Activated CD4-positive, alpha-beta T cell treated with anti-CD3 and anti-CD28 coated beads, Interleukin-2, amount 10 ng/mL, durations not matched to agents 7 days and 5 days (primary cell): ENCODE data around the gene RPS6KA3. TPM values are rescaled to one million over a fixed set of nuclear protein-coding genes. Genes with fewer than 3 reads are reported as not detected.

Experiments used
- CTCF ChIA-PET: fragments of 350-600 bp; sonication (Branson Sonifier 250); formaldehyde crosslinking; loops from one replicate; lab custom pipeline; 2021; ENCODE audit warnings: antibody characterized with exemption; lab: Charles Lee
- POLR2A ChIA-PET: fragments of 350-600 bp; sonication (Branson Sonifier 250); formaldehyde crosslinking; loops from one replicate; lab custom pipeline; 2021; ENCODE audit warnings: antibody characterized with exemption; lab: Charles Lee
- DNase-seq: peaks from one replicate; pipeline ENCODE4 v3.0.0-alpha.2; 2020
- H3K27ac Mint-ChIP-seq: one replicate; pipeline ENCODE4 v1.8.0; 2021; ENCODE audit warnings: mild to moderate bottlenecking, moderate library complexity, mixed read lengths
- H3K27me3 Mint-ChIP-seq: one replicate; pipeline ENCODE4 v1.8.0; 2021; ENCODE audit warnings: mixed read lengths
- H3K36me3 Mint-ChIP-seq: one replicate; pipeline ENCODE4 v1.8.0; 2021; ENCODE audit warnings: low read depth, mixed read lengths
- H3K4me1 Mint-ChIP-seq: one replicate; pipeline ENCODE4 v1.8.0; 2021; ENCODE audit warnings: mixed read lengths
- H3K4me3 Mint-ChIP-seq: one replicate; pipeline ENCODE4 v1.8.0; 2021; ENCODE audit warnings: mild to moderate bottlenecking, moderate library complexity, mixed read lengths
- H3K9me3 Mint-ChIP-seq: one replicate; pipeline ENCODE4 v1.8.0; 2021; ENCODE audit warnings: mixed read lengths
- total RNA-seq, 2 experiments: library from RNA; stranded (reverse); gene quantifications; one replicate each; pipeline ENCODE4 v1.2.3, GENCODE V29; 2021

RPS6KA3 gene
- total RNA-seq, 2 experiments from 2014 or later: 70.9 to 76.2 TPM

DNA sequence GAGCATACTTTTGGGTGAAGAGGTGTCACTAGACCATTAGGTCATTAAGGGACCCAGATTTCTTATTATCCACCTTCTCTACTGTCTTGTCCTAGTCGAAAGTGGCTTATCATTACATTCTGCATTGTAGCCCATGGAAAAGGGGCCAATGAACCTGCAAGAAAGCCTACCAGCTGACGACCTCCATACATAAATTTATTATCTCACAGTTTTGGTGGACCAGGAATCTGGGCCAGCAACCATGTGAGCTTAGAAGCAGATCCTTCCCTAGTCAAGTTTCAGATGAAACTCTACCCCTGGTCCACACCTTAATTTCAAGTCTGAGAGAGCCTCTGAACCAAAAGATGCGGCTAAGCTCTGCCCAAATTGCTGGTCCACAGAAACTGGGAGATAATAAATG lies 37.6 kb downstream of the RPS6KA3 start:
- no peaks in the 10 kb centered on the region for H3K9me3 Mint-ChIP-seq
- no peak overlapping the region for H3K27ac Mint-ChIP-seq
- ChIA-PET CTCF (interaction anchor here (1.3 to 2.0 kb wide), 2 partner anchors 9 to 19 kb away, joined by 3 to 4 read pairs; no protein-coding TSS in a partner anchor), POLR2A (no interaction called here)
- DNase-seq: no peak
- peaks cover 51% of the 10 kb centered on the region for H3K36me3 Mint-ChIP-seq
- no peak overlapping the region for H3K4me3 Mint-ChIP-seq
- H3K4me1 Mint-ChIP-seq: peaks cover 6% of the 10 kb centered on the region
- no peaks in the 10 kb centered on the region for H3K27me3 Mint-ChIP-seq

DNA sequence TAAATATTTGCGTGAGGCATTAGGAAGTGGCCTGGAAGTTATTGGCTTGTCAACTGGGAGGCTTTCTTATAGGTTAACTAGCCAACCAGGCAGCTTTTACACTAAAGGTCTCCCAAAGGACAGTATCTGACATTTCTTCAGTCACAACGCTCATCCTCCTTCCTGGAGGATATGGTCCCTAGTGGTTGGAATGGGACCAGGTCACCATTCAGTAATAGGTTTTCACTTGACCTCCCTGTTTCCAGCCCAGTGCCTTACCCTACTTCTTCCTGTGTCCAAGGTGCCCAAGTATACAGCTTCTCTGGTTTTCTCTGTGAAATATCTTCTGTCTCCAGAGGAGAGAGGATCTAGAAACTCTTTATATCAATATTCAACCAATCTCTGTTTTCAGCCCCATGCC lies 38.5 kb downstream of the RPS6KA3 start:
- H3K9me3 Mint-ChIP-seq: no peaks in the 10 kb centered on the region
- H3K4me3 Mint-ChIP-seq: no peak overlapping the region
- peaks cover 53% of the 10 kb centered on the region for H3K36me3 Mint-ChIP-seq
- no peaks in the 10 kb centered on the region for H3K27me3 Mint-ChIP-seq
- CTCF ChIA-PET: interaction anchor here (1.3 to 2.0 kb wide), 2 partner anchors 8 to 19 kb away, joined by 3 to 4 read pairs; no protein-coding TSS in a partner anchor
- H3K27ac Mint-ChIP-seq: no peak overlapping the region
- H3K4me1 Mint-ChIP-seq: peaks cover 6% of the 10 kb centered on the region
- DNase-seq: no peak
- POLR2A ChIA-PET: no interaction called here

DNA sequence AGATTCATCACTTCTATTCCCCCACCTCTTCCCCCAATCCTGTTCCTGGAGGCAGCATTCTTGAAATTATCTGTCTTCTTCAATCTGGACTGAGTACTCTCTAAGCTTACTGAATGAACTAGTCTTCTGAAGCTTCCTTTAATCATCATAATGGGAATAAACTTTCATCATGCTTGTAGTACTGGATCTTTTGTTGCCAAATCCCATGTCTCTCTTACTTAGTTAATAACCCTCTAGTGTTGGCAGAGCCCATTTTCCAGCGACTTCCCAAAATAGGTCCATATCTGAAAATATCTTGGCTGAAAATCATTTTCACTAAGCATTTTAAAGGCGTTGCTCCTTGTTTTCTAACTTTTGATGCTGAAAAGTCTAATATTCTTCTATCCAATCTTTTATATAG lies 39.6 kb downstream of the RPS6KA3 start:
- Mint-ChIP-seq H3K4me3 (no peak overlapping the region), H3K36me3 (peaks cover 50% of the 10 kb centered on the region)

DNA sequence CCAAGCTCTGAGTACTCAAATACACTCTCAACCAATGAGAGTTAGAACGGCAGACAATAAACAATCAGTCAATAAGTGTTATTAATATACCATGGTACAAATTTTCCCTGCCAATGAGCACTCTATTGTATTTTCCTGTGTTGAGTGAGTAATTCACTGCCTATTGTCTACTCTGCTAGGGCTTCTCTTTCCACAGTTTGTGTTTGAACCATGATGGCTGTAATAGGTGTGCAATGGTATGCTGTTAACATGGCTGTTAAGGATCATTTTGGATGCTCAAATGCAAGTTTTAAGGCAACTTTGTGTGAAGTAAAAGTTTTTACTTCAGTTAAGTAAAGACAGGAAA lies 41.2 kb downstream of the RPS6KA3 start:
- CTCF ChIA-PET: no interaction called here
- POLR2A ChIA-PET: no interaction called here
- H3K4me1 Mint-ChIP-seq: peaks cover 6% of the 10 kb centered on the region
- H3K9me3 Mint-ChIP-seq: no peaks in the 10 kb centered on the region
- peaks cover 42% of the 10 kb centered on the region for H3K36me3 Mint-ChIP-seq
- no peak overlapping the region for H3K4me3 Mint-ChIP-seq
- H3K27ac Mint-ChIP-seq: no peak overlapping the region
- DNase-seq: no peak
- H3K27me3 Mint-ChIP-seq: no peaks in the 10 kb centered on the region

More for the DNA sequence above, 39.6 kb downstream of the RPS6KA3 start:
- POLR2A ChIA-PET: no interaction called here
- no peak overlapping the region for H3K27ac Mint-ChIP-seq
- CTCF ChIA-PET: interaction anchor here (0.7 kb wide), 1 partner anchor 9 kb away, joined by 3 read pairs; no protein-coding TSS in a partner anchor
- no peaks in the 10 kb centered on the region for H3K9me3 Mint-ChIP-seq
- H3K27me3 Mint-ChIP-seq: no peaks in the 10 kb centered on the region
- peaks cover 6% of the 10 kb centered on the region for H3K4me1 Mint-ChIP-seq
- no peak for DNase-seq

DNA sequence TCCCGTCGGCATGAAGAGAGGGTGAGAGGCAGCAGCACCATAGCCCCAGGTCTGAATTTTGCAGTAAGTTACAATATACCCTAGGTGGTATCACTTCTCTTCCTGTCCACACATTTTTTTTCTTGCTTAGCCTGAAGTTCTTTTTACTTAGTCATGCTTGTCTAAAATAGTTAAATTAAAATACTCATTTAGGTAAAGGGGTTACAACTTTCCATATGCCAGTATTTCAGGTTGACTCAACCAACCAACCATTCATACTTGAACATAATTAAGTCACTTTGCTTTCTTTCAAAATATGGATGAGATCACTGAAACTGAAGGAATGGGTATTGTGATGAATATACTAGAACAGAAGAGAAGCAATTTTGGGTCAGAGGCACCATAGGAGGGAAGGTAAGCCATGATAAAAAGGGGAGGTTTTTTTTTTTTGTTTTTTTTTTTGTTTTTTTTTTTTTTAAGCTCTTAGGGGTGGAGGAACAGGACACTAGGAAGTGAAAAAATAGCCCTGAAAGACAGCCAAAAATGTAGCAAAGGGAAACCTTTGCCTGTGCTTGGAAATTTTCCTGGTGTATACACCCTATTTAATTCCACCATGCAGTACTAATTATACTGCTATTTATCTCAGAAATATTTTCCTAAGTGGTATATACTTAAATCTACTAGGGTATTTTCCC lies 41.8 kb downstream of the RPS6KA3 start:
- Mint-ChIP-seq H3K4me3 (no peak overlapping the region), H3K4me1 (peaks cover 6% of the 10 kb centered on the region), H3K27me3 (no peaks in the 10 kb centered on the region), H3K9me3 (no peaks in the 10 kb centered on the region), H3K36me3 (peaks cover 39% of the 10 kb centered on the region), H3K27ac (no peak overlapping the region)
- DNase-seq: no peak
- ChIA-PET POLR2A (no interaction called here), CTCF (no interaction called here)

DNA sequence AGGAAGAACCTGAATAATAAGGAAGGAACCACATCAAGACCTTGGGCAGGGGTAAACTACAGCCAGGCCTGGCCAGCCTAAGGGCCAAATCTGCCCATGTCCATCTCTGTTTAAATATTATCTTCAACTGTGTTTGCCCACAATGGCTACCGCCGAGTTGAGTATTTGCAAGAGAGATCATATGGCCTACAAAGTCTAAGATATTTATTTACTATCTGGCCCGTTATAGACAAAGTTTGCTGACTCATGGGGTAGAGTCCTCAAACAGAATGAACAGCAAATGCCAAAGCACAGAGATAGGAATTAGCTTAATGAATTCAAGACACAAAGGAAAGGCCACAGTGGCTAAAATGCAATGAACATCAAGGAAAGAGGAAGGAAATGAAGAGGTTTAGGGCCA lies 44.8 kb downstream of the RPS6KA3 start:
- ChIA-PET POLR2A (no interaction called here), CTCF (no interaction called here)
- DNase-seq: no peak
- Mint-ChIP-seq H3K27ac (no peak overlapping the region), H3K4me1 (peaks cover 12% of the 10 kb centered on the region), H3K9me3 (no peaks in the 10 kb centered on the region), H3K36me3 (peaks cover 28% of the 10 kb centered on the region), H3K27me3 (no peaks in the 10 kb centered on the region), H3K4me3 (no peak overlapping the region)

DNA sequence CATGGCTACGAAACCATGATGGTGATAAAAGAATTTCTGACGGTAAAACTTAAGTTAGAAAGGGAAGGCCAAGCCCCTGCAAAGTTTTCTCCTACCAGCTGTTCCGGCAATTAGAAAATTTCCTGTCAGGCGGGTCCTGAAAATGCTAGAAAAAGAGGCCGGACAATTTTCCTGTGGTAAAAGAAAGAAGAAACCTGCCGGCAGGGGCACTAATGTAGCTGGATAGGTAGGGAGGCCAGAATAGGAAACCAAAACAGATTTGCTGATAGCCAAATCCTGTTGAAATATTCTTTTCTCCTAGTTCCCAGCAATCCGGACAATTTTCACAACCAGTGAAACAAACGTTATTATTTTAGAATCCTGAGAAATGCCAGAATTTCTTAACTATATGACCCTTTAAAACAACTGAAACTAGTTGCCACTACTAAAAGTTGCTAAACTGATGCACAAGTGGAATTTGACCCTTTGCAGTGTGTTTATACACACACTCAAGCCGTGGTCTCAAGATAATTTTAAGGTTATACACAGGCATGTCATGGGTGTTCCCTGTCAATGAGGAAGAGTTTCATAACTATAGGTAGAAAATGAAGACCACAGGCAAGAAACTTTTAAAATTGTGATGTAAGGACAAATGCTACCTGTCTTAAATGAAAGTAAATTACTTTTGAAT lies 47.7 kb downstream of the RPS6KA3 start:
- H3K27me3 Mint-ChIP-seq: no peaks in the 10 kb centered on the region
- H3K4me3 Mint-ChIP-seq: no peak overlapping the region
- H3K9me3 Mint-ChIP-seq: no peaks in the 10 kb centered on the region
- CTCF ChIA-PET: no interaction called here
- H3K4me1 Mint-ChIP-seq: peaks cover 11% of the 10 kb centered on the region
- DNase-seq: no peak
- POLR2A ChIA-PET: no interaction called here
- H3K36me3 Mint-ChIP-seq: peaks cover 17% of the 10 kb centered on the region
- H3K27ac Mint-ChIP-seq: no peak overlapping the region

DNA sequence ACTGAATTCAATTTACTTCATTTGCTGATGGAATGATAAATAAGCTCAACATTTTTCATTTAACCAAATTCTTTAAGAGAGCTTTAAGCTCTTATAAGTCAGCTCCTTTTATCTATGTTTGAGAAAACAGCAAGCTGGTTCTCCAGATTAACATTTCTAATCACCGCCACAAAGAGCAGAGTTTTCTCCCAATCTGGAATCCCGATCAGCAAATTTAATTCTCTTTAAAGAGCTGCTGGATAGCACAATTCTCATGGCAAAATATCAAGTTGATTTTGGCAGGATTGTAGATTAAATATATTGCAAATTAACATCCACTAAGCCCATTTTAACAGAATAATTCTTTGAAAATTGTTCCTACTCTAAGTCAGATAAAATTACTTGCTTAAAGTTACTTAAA lies 48.8 kb downstream of the RPS6KA3 start:
- DNase-seq: no peak
- Mint-ChIP-seq H3K36me3 (peaks cover 10% of the 10 kb centered on the region), H3K27ac (no peak overlapping the region), H3K4me1 (peaks cover 15% of the 10 kb centered on the region), H3K4me3 (no peak overlapping the region), H3K27me3 (no peaks in the 10 kb centered on the region), H3K9me3 (no peaks in the 10 kb centered on the region)
- ChIA-PET POLR2A (no interaction called here), CTCF (interaction anchor here (0.6 kb wide), 1 partner anchor 1707 kb away, joined by 3 read pairs; no protein-coding TSS in a partner anchor)

DNA sequence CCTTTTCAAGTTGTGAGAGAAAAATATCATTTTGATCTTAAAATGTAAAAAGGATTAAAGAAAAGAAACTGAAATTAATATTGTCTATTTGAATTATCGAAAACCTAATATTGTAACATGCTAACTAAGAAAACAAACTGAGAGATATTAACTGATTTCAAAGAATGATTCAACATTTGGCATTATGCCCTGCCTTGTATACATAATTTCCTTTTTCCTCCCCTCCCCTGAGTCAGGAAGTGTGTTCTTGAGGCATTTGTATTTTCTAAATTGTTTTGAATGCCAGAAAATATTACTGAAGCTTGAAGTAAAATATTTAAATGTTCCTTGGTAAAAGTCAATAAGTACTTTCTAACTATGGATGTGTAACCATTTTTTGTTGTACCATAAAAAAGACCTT lies 49.4 kb downstream of the RPS6KA3 start:
- Mint-ChIP-seq H3K4me1 (peaks cover 18% of the 10 kb centered on the region), H3K4me3 (no peak overlapping the region), H3K27me3 (no peaks in the 10 kb centered on the region), H3K27ac (no peak overlapping the region), H3K9me3 (no peaks in the 10 kb centered on the region), H3K36me3 (peaks cover 12% of the 10 kb centered on the region)
- ChIA-PET POLR2A (no interaction called here), CTCF (interaction anchor here (0.6 kb wide), 1 partner anchor 1706 kb away, joined by 3 read pairs; no protein-coding TSS in a partner anchor)
- no peak for DNase-seq

DNA sequence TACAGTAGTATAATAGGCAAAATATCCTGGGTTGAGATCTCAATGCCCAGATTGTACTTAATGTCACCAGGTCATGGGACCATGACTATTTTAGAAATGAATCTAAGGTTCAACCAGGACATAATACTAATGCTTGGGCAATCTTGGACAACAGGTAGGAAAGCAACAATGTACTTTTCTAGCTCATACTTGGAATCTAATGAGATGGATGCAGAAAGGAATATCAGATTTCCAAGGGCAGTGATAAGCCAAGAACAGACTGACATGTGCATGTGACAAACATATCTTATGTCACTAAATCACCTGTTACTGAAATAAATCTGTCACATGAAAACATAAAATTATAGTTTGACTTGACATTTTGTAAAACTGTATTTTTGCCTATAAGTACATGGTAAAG lies 51.1 kb downstream of the RPS6KA3 start:
- no peak overlapping the region for H3K4me3 Mint-ChIP-seq
- peaks cover 31% of the 10 kb centered on the region for H3K4me1 Mint-ChIP-seq
- POLR2A ChIA-PET: no interaction called here
- no peak overlapping the region for H3K27ac Mint-ChIP-seq
- DNase-seq: no peak
- no peaks in the 10 kb centered on the region for H3K27me3 Mint-ChIP-seq
- peaks cover 12% of the 10 kb centered on the region for H3K36me3 Mint-ChIP-seq
- no peaks in the 10 kb centered on the region for H3K9me3 Mint-ChIP-seq
- CTCF ChIA-PET: no interaction called here

DNA sequence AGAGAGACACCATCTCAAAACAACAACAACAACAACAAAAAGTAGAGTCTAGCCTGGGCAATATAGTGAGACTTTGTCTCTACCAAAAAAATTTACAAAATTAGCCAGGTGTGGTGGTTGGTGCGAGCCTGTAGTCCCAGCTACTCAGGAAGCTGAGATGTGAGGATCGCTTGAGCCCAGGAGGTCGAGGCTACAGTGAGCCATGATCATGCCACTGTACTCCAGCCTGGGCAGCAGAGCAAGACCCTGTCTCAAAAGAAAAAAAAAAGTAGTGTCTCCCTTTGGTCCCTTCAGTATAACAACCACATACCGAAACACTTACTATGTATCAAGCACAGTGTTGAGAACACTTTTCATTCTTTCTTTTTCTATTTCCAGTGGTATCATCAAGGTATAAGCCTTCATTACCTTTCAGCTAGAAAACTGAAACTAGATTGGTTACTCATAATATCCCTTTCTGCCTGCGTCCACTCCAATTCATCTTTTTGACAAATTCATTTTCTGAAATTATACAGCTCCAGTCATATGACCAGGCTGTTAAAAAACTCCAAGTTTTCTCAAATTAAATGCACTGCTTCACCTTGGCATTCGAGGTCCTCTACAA lies 54.1 kb downstream of the RPS6KA3 start:
- H3K36me3 Mint-ChIP-seq: peaks cover 19% of the 10 kb centered on the region
- CTCF ChIA-PET: interaction anchor here (2.0 kb wide), 1 partner anchor 12 kb away, joined by 5 read pairs; no protein-coding TSS in a partner anchor
- no peak for DNase-seq
- H3K27ac Mint-ChIP-seq: no peak overlapping the region
- H3K4me3 Mint-ChIP-seq: no peak overlapping the region
- H3K4me1 Mint-ChIP-seq: peaks cover 36% of the 10 kb centered on the region
- H3K27me3 Mint-ChIP-seq: no peaks in the 10 kb centered on the region
- H3K9me3 Mint-ChIP-seq: no peaks in the 10 kb centered on the region
- POLR2A ChIA-PET: no interaction called here

DNA sequence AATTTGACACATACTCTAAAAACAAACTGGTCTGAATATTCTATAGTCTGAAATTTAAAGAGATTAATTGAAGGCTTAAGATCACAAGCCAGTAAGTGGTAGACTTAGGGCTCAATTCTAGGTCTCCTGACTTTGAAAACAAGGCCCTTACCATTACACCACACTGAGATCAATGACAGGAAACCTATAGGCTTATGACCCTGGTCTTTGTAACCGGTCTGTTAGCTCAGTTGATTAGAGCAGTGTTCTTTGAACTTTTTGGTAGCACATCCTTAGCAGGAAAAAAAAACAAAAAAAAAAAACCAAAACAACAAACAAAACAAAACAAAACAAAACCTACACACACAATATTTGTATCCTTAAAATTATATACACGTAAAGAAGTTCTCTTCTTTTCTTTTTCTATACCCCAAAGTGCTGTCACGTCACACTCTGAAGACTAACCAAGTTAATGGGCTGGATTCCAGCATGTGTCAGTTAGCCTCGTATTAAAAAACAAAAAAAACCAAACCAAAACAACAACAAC lies 55.4 kb downstream of the RPS6KA3 start:
- ChIA-PET CTCF (no interaction called here), POLR2A (no interaction called here)
- Mint-ChIP-seq H3K4me1 (peaks cover 36% of the 10 kb centered on the region), H3K9me3 (no peaks in the 10 kb centered on the region), H3K4me3 (no peak overlapping the region), H3K27ac (no peak overlapping the region), H3K27me3 (no peaks in the 10 kb centered on the region), H3K36me3 (peaks cover 27% of the 10 kb centered on the region)
- no peak for DNase-seq
